NCI-H446 (cell line): ENCODE measurements around the gene FCHSD1.
A peak's percentile ranks its signal among the peaks of the same experiment; 100 is the strongest.

Experiments
- DNase-seq, 2 experiments: peaks; one replicate each; lab custom pipeline; 2025; lab: John Stamatoyannopoulos, UW

Gene FCHSD1

GRCh38 chr5:141641634-141642267 is 9.5 kb downstream of the FCHSD1 start:
- DNase-seq, result no peak

DNA sequence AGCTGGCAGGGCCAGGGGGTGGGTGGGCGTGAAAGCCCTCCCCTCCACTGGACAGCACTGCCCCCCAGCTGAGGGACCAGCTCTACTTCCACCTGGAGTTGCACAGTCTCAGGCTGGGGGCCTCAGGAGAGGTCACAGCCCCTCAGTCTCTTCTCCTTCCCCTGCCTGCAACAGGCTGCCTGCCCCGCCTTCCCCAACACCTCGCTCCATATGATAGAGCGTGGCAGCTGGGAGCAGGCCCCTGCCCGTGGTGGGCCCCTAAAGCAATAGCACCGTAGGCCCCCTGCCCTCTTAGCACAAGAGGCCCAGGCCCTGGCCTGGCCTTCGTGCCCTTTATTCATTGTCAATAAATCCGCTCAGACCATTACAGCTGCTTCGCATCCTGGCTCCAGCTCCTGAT is 10.5 kb downstream of the FCHSD1 start:
- no peak for DNase-seq

- DNase-seq, result no peak
These were observed 11.2 kb downstream of the FCHSD1 start for GRCh38 chr5:141640051-141640415.

DNA sequence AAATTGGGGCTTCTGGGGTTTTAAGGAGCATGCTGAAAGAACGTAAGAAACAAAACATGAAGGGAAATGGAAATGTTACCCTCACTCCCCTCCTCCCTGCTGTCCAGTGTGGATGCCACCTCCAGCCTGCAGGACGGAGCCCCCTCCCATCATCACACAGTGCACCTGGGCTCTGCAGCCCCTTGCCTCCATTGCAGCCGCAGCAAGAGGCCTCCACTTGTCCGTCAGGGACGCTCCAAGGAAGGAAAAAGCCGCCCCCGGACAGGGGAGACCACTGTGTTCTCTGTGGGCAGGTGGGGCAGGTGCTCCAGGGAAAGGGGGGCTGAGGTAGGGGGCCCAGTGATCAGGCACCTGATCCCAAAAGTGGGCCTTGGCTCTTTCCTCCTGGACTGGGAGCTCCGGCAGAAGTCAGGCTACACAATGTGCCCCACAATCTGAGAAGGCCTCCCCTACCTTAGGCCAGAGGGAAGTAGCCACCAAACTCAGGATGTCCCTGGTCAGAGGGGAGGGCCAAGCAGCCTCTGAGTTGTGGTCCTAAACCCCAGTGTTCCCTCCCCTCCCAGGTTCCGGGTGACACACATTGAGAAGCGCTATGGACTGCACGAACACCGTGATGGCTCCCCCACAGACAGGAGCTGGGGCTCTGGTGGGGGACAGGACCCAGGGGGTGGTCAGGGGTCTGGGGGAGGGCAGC is 11.7 kb downstream of the FCHSD1 start:
- no peak for DNase-seq

- DNase-seq, result no peak
These were observed 12.4 kb downstream of the FCHSD1 start for GRCh38 chr5:141638771-141639170.

DNA sequence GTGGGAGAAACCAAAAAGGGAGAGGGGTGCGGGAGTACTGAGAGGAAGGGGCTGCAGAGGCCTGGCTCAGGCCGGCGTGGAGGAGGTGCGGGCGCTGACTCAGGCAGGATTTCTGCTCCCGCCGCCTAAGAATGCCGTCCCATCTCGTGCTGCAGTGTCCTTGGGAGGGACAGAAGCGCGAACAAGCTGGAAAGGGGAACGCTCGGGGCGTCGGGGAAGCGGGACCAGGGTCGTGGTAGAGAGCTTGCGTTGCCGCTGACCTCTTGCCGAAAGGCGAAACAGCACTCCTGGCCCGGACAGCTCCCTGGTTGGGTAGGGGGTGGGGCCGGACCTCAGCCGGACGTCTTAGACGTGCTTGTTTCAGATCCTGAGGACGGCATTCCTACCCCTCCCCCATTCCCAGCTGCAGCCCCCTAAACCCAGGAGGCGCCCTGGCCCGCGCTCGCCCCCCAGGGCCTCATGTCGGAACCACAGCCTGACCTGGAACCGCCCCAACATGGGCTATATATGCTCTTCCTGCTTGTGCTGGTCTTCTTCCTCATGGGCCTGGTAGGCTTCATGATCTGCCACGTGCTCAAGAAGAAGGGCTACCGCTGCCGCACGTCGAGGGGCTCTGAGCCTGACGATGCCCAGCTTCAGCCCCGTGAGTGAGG is 13.3 kb downstream of the FCHSD1 start:
- no peak for DNase-seq

- no peak for DNase-seq
These were observed 14.0 kb downstream of the FCHSD1 start for GRCh38 chr5:141637123-141637766.

DNA sequence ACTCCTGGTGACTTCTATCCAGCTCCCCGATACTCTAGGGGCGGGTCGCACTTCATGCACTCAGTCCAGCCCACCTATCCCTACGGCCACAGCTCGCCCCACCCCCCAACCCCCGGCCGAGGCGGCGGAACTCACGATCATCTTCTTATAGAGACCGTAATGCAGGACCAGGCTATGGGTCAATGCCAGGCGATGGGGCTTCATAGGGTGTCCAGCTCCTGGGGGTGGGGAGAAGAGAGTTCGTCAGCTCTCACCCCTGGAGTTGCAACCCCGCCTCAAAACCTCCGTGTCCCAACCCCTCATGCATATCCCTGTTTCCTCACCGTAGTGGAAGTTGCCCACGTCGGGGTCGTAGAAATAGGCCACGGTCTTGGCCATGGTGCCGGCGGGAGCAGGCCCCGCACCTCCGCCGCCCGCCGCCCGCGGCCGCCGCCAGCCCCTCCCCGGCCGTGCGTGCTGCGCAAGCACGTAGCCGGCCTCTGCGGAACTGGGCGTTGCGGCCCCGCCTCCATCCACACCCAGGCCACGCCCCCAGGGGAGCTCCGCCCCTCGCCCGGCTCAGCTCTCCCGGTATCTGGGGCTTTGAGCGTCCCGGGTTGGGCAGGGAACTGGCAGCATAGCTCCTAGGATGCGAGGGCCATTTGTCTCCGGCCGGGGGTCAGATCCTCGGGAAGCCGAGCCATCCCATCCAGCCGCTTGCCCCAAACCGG is 14.7 kb downstream of the FCHSD1 start, which contains the start of the genes HDAC3 and RELL2:
TSS of gene HDAC3 (minus strand) at position 437 of the 710 bp plus-strand sequence. CDS start at position 378, 59 bp downstream.
TSS of gene RELL2 (plus strand) at position 585 of the 710 bp plus-strand sequence. CDS start 1,229 bp downstream, outside the sequence.
- DNase-seq, result peak; percentile 47 to 91

DNA sequence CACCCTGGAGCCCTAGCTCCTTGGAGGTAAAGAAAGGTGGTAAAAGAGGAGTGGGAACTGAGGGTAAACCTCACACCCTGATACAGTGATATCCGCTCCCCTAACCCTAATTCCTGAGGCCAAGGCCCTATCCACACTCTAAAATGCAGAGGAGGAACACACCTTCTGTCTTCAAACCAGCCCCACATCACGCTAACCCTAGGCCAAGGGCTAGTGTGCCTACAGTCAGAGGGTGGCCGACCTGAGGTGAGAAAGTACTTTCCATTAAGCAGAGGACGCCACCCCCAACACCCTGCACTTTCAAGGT is 15.2 kb downstream of the FCHSD1 start:
- no peak for DNase-seq

GRCh38 chr5:141635646-141636045 is 15.6 kb downstream of the FCHSD1 start:
- no peak for DNase-seq

GRCh38 chr5:141634720-141635119 is 16.5 kb downstream of the FCHSD1 start:
- DNase-seq, result no peak

DNA sequence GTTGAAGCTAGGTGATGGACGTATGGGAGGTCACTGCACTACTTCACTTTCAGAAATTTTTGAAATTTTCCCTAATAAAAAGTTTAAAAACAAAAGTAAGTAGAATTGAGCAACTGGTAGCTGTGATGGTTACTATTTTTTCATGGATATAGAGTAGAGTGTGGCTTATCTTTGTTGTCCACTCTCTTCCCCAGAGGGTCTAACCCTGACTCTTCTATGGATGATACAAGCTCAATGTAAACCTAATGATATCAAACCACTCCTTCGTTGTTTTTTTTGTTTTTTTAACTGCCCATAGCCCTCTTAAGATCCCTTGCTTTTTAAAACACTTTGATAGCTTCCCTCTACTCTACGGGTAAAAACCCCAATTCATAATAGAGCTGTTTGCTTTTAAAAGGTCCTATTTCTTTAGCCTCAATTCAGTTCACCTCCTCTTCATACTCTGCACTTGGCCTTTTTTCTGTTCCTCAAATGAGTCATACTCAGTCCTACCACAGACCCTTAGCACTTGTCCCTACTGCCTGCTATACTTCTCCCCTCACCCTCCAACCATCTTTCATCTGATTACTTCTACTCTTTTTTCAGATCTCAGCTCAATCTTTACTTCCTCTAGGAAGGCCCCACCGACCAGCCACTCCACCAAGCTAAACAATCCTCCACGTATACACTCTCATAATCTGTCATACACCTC is 17.2 kb downstream of the FCHSD1 start:
- no peak for DNase-seq

DNA sequence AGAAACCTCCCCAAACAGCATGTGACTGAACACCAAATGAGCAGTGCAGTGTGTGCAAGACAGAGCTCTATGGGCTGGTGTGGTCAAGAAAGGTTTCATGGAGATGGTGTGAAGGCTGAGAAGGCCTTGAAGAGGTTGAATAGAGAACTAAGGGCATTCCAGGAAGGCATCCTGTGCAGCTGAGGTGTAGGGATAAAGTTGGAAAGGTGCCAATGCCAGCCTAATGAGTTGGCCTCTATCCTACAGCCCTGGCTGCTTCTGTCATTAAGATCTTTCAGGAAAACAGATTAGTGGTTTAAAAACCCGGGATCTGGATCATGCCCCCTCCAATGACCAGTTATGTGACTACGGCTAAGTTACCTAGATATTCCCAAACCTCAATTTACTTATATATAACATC is 18.6 kb downstream of the FCHSD1 start:
- peak in 1 of 2 experiments; percentile 11 for DNase-seq

DNA sequence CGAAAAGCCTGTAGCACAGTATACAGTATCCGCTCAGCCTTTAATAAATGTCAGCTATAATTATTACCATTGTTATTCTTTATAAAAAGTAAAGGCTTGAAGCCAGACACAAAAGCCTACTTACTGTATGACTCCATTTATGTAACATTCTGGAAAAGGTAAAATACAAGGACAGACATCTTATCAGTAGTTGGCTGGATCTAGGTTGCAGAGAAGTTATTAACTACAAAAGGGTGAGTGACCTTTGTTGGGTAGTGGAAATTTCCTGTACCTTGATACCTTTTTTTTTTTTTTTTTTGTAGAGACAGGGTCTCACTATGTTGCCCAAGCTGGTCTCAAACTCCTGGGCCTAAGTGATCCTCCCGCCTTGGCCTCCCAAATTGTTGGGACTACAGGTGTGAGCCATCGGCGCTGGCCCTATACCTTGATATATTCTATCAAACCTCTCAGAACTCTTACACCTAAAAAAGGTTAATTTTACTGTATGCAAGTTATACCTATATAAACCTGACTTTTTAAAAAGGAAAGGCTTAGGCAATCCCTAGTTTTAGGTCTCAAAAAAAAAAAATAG is 20.6 kb downstream of the FCHSD1 start:
- DNase-seq, result no peak

- DNase-seq, result no peak
These were observed 22.9 kb downstream of the FCHSD1 start for GRCh38 chr5:141628175-141628788.

- no peak for DNase-seq
These were observed 27.6 kb downstream of the FCHSD1 start for GRCh38 chr5:141623611-141624010.

DNA sequence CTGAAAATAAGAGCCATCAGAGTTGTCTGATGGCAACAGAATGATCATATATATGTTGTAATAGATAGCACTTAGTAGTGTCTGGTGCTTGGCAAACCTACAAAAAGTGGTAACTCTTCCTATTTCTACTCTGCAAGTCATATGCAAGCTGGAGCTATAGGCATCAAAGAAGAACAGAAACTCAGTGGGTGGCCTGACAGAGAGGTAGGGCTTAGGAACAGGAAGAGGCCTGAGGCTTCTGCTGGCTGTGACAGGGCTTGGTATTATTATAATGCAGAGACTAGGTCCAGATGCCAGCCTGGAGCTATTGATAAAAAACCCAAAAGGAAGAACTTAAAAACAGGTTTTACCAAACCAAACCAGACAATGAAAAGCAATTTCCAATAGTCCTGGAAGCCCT is 28.0 kb downstream of the FCHSD1 start:
- no peak for DNase-seq

DNA sequence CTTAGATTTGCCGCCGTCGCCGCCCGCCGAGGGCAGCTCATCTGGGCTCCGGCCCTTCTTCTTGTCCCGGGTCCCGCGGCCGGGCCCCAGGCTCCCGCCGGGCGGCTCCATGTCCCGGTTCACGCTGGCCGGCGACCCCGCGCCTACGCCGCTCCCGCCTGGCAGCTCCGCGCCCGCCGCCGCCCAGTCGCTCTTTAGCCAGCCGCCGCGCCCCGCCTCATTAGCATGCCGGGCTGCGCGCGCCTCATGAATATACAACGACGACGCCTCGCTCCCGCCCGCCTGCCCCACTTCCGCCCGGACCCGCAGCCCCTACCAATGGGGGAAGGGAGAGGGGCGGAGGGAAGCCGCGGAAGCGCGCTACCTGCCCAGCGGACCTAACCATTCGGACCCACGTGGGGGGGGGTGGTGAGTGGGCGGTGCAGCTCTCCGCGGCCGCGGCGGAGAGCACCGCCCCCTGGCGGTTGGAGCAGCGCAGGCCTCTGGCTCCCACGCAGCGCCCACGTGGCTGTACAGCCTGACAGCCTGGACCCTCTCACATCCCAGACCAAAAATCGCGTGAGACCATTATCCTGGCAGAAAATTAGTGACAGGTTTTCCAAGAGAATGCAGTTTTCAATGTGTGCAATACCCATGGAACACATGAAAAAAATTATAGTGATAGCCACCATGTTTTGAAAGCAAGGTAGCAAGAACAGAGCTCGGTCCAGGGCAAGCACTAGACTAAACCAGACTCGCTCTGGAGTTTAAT is 32.2 kb downstream of the FCHSD1 start, which contains the start of gene DIAPH1:
TSS of gene DIAPH1 (minus strand) at position 197 of the 751 bp plus-strand sequence. CDS start at position 111, 86 bp downstream.
- DNase-seq, result peak; percentile 74 to 95

DNA sequence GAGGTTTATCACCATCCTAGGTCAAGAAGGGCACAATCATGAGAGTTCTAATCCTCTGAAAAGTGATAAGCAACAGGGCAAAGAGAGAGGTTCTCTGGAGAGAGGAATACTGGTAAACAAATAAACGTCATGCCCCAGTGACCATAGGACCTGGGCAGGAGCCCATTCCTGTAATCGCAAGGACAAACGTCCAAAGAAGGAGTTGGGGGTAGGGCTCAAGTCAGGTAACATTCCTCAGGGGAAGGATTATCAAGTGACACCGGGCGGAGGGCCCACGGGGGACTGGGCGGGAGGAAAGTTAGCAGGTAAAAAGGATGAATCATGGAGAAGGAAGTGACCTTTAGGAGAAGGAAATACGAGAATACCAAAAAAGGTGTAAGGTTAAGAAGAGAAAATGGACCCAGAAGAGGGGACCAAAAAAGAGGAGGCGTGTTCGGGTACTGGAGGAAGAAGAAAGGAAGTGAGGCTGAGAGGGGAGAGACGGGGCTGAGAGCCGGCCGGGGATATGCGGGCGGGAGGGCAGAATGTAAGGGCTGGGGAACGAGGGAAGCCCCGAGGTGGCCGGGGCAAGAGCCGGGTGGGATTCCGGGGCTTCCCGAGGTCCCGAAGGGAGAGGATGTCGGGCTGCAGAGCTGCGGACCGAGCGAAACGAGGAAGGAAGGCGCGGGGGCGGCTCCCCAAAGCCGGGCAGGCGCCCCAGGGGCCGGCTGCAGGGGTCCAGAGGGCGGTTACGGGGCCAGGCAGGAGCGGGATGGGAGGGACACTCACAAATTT is 33.0 kb downstream of the FCHSD1 start:
- DNase-seq, result no peak
